Measurements from ENCODE around the gene PLEKHA4.
"Not testable (repeated sequence)": the region's sequence is repeated elsewhere in the genome, so short reads cannot be mapped to it uniquely, and the experiment has no call there.

PLEKHA4 gene

DNA sequence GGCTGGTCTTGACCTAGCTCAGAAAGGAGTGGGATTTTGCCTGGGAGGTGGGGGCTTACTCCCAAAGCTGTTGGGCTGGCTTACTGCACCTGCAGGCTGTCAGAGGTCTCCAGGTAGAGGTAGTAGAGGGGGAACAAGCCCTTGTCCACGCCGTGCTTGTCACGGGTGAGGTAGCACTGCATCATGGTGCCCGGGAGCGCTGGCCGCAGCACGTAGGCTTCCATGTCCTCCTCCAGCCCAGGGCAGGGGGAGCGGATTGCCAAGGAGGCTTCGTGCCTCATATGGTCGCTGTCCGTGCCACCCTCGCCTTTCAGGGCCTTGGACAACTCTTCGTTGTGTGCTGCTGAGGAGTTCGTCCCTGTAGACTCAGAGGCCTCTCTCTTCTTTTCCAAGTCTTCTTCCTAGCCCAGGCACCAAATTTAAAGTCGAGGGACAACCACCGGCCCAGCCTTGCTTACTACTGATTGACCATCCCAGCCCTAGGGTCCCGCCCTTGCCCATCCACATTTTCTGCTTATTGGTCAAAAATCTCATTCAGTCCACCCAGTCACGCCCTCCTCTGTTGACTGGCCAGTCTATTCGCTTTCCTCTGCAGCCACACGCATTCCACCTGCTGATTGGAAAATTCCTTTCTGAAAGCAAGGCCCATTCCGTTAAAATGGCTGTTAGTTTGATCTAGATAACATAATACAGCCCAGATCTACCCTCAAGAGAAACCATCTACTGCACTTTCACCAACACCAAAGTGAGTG is 19.6 kb upstream of the PLEKHA4 start:
- H3K36me3 ChIP-seq (ENCODE audit: control insufficient read depth, insufficient read depth, low read length) = no peaks in the 10 kb centered on the region
- DNase-seq (ENCODE audit: low read depth, low spot score) = no peak
- WGBS (ENCODE audit: insufficient coverage, insufficient read length) = no CpG with 5 or more reads among the region's 21 CpGs
- H3K27ac ChIP-seq (ENCODE audit: low read length) = no peak overlapping the region
- H3K4me1 ChIP-seq (ENCODE audit: control insufficient read depth, insufficient read depth, low read length) = peaks cover 2% of the 10 kb centered on the region
- no peaks in the 10 kb centered on the region for H3K9me3 ChIP-seq (ENCODE audit: control insufficient read depth, insufficient read depth, low read length)
- H3K4me3 ChIP-seq (ENCODE audit: low read length) = no peak overlapping the region
- H3K27me3 ChIP-seq (ENCODE audit: control insufficient read depth, insufficient read depth, low read length) = no peaks in the 10 kb centered on the region

DNA sequence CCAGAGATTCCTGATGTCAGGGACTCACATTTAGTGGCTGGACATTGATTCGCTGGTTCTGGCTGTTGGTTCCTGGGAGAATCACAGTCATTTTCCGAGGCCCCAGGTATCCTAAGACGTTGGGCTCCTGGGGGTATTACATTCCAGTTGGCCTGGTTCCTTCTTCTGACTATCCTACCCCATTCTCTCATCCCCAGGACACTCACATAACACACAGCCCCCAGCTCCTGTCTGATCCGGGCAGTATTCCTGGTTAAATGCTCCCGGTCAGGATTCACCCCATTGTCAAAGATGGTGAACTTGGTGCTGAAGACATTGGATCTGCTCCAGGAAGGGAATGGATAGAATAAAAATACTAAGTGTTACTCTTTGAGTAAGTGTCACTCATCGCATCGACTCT is 15.3 kb upstream of the PLEKHA4 start:
- WGBS (ENCODE audit: insufficient coverage, insufficient read length) = no CpG with 5 or more reads among the region's 7 CpGs
- no peak overlapping the region for H3K27ac ChIP-seq (ENCODE audit: low read length)

DNA sequence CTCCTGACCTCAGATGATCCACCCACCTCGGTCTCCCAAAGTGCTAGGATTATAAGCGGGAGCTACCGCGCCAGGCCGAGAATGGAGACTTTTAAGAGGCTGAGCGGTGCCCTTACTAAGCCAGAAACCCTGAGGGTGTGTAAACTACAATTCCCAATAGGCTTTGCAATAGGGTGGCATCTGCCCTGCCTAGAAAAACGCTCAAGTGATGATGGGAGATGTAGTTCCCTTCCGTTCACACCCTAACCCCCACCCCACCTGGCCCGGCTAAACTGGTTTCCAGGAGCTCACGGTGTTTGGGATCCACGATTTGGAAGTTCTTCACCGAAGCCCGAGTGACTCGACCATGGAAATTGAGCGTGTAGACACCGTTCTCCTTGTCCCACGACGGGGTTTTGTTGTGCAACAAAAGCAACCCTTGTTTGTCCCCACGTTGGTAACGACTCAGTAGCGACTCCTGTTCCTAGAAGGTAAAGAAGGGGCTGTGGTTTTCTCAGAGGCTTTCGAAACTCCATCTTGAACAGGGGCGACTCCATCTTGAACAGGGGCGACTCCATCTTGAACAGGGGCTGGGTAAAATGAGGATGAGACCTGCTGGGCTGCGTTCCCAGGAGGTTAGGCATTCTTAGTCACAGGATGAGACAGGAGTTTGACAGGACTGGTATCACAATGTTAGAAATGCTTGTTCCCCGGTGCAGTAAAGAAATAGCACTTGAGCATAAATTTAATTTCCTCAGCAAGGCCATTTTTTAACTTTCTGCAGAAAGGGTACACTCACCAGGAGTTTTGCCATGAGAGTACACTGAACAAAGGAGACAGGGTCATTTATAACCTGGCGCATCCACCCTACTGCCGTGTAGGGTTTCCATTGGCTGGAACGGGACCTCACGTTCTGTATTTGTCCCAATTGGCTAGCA is 13.6 kb upstream of the PLEKHA4 start:
- WGBS (ENCODE audit: insufficient coverage, insufficient read length) = no CpG with 5 or more reads among the region's 30 CpGs
- no peak for DNase-seq (ENCODE audit: low read depth, low spot score)
- H3K27ac ChIP-seq (ENCODE audit: low read length) = no peak overlapping the region

More for the DNA sequence above, 15.3 kb upstream of the PLEKHA4 start:
- Histone ChIP-seq H3K4me1 (ENCODE audit: control insufficient read depth, insufficient read depth, low read length) (peaks cover 2% of the 10 kb centered on the region), H3K36me3 (ENCODE audit: control insufficient read depth, insufficient read depth, low read length) (no peaks in the 10 kb centered on the region), H3K27me3 (ENCODE audit: control insufficient read depth, insufficient read depth, low read length) (no peaks in the 10 kb centered on the region), H3K9me3 (ENCODE audit: control insufficient read depth, insufficient read depth, low read length) (no peaks in the 10 kb centered on the region), H3K4me3 (ENCODE audit: low read length) (no peak overlapping the region)
- DNase-seq (ENCODE audit: low read depth, low spot score) = no peak

DNA sequence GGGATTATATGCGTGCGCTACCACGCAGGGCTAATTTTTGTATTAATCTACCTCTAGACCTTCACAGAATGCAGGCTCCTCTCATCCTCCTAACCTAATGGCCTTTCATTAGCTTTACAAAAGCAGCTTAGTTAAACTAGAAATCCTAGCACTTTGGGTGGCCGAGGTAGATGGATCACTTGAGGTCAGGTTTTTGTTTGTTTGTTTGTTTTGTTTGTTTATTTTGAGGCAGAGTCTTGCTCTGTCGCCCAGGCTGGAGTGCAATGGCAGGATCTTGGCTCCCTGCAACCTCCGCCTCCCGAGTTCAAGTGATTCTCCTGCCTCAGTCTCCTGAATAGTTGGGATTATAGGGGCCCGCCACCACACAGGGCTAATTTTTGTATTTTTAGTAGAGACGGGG is 11.3 kb upstream of the PLEKHA4 start:
- H3K4me3 ChIP-seq (ENCODE audit: low read length); H3K9me3 ChIP-seq (ENCODE audit: control insufficient read depth, insufficient read depth, low read length); DNase-seq (ENCODE audit: low read depth, low spot score); H3K36me3 ChIP-seq (ENCODE audit: control insufficient read depth, insufficient read depth, low read length); H3K27ac ChIP-seq (ENCODE audit: low read length); H3K4me1 ChIP-seq (ENCODE audit: control insufficient read depth, insufficient read depth, low read length); H3K27me3 ChIP-seq (ENCODE audit: control insufficient read depth, insufficient read depth, low read length): not testable (repeated sequence)
- WGBS (ENCODE audit: insufficient coverage, insufficient read length) = no CpG with 5 or more reads among the region's 9 CpGs

More for the DNA sequence above, 13.6 kb upstream of the PLEKHA4 start:
- Histone ChIP-seq H3K9me3 (ENCODE audit: control insufficient read depth, insufficient read depth, low read length) (no peaks in the 10 kb centered on the region), H3K27me3 (ENCODE audit: control insufficient read depth, insufficient read depth, low read length) (no peaks in the 10 kb centered on the region), H3K36me3 (ENCODE audit: control insufficient read depth, insufficient read depth, low read length) (no peaks in the 10 kb centered on the region), H3K4me3 (ENCODE audit: low read length) (no peak overlapping the region), H3K4me1 (ENCODE audit: control insufficient read depth, insufficient read depth, low read length) (no peaks in the 10 kb centered on the region)

DNA sequence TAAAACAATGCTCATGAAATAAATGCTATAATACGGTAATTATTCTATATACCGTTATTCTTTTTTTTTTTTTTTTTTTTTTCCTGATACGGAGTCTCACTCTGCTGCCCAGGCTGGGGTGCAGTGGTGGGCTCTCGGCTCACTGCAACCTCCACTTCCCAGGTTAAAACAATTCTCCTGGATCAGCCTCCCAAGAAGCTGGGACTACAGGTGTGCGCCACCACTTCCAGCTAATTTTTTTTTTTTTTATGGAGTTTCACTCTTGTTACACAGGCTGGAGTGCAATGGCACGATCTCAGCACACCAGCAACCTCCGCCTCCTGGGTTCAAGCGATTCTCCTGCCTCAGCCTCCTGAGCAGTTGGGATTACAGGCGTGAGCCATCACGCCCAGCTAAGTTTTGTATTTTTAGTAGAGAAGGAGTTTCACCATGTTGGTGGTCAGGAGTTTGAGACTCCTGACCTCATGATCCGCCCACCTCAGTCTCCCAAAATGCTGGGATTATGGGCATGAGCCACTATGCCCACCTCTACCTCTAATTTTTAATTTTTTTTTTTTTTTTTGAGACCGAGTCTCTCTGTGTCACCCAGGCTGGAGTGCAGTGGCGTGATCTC is 10.7 kb upstream of the PLEKHA4 start:
- Histone ChIP-seq H3K36me3 (ENCODE audit: control insufficient read depth, insufficient read depth, low read length) (peaks cover 10% of the 10 kb centered on the region), H3K9me3 (ENCODE audit: control insufficient read depth, insufficient read depth, low read length) (no peaks in the 10 kb centered on the region)
- no CpG with 5 or more reads among the region's 13 CpGs for WGBS (ENCODE audit: insufficient coverage, insufficient read length)

DNA sequence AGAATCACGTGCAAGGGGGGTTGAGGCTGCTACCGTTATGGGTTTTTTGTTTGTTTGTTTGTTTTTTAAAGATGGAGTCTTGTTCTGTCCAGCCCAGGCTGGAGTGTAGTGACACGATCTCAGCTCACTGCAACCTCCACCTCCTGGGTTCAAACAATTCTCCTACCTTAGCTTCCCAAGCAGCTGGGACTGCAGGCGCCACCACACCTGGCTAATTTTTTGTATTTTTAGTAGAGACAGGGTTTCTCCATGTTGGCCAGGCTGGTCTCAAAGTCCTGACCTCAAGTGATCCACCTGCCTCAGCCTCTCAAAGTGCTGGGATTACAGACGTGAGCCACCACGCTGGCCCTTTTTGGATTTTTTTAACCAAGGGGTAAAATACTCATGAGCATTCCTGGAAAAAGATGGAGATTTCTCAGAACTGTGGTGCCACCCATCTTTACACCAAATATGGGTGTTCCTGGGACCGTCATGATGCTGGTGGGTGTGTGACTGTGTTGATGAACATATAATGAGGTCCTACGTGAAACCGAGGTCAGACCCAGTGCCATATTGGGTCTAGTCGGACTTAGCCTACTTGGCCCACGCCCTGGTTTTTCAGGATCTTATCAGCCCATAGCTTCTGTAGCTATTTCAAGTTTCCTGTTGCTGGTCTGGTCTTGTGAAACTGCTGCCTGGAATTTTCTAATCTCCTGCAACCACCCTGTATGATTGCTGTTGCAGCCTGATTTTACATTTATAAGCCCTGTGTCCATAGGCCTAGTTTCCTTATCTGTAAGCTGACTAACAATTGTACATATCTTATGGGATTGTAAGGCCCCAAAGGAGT is 10.0 kb upstream of the PLEKHA4 start:
- no peak for DNase-seq (ENCODE audit: low read depth, low spot score)
- no CpG with 5 or more reads among the region's 11 CpGs for WGBS (ENCODE audit: insufficient coverage, insufficient read length)
- Histone ChIP-seq H3K36me3 (ENCODE audit: control insufficient read depth, insufficient read depth, low read length) (peaks cover 17% of the 10 kb centered on the region), H3K4me3 (ENCODE audit: low read length) (no peak overlapping the region), H3K4me1 (ENCODE audit: control insufficient read depth, insufficient read depth, low read length) (no peaks in the 10 kb centered on the region), H3K9me3 (ENCODE audit: control insufficient read depth, insufficient read depth, low read length) (no peaks in the 10 kb centered on the region), H3K27ac (ENCODE audit: low read length) (no peak overlapping the region), H3K27me3 (ENCODE audit: control insufficient read depth, insufficient read depth, low read length) (no peaks in the 10 kb centered on the region)

More for the DNA sequence above, 10.7 kb upstream of the PLEKHA4 start:
- no peak overlapping the region for H3K27ac ChIP-seq (ENCODE audit: low read length)
- H3K27me3 ChIP-seq (ENCODE audit: control insufficient read depth, insufficient read depth, low read length) = no peaks in the 10 kb centered on the region
- DNase-seq (ENCODE audit: low read depth, low spot score) = no peak
- no peaks in the 10 kb centered on the region for H3K4me1 ChIP-seq (ENCODE audit: control insufficient read depth, insufficient read depth, low read length)
- H3K4me3 ChIP-seq (ENCODE audit: low read length) = no peak overlapping the region

DNA sequence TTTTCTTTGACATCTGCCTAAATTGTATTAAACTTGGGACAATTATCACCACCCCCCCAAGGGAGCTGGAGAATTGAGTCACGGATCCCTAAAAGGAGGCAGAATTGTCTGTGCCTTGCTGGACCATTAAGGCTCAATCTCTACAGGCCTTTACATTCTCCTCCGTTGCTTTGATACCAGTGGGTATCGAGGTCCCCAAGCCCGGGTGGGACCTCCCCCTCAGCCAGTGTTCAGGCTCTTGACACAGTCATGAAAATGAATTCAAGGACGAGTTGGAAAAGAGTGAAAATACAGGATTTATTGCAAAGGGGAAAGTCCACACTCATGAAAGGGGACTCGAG is 9.4 kb upstream of the PLEKHA4 start:
- no peaks in the 10 kb centered on the region for H3K27me3 ChIP-seq (ENCODE audit: control insufficient read depth, insufficient read depth, low read length)
- DNase-seq (ENCODE audit: low read depth, low spot score) = no peak
- peaks cover 17% of the 10 kb centered on the region for H3K36me3 ChIP-seq (ENCODE audit: control insufficient read depth, insufficient read depth, low read length)
- H3K9me3 ChIP-seq (ENCODE audit: control insufficient read depth, insufficient read depth, low read length) = no peaks in the 10 kb centered on the region
- no CpG with 5 or more reads among the region's 6 CpGs for WGBS (ENCODE audit: insufficient coverage, insufficient read length)
- H3K4me3 ChIP-seq (ENCODE audit: low read length) = no peak overlapping the region
- H3K4me1 ChIP-seq (ENCODE audit: control insufficient read depth, insufficient read depth, low read length) = peaks cover 2% of the 10 kb centered on the region; the same call in 1 of the 2 replicates
- no peak overlapping the region for H3K27ac ChIP-seq (ENCODE audit: low read length)

DNA sequence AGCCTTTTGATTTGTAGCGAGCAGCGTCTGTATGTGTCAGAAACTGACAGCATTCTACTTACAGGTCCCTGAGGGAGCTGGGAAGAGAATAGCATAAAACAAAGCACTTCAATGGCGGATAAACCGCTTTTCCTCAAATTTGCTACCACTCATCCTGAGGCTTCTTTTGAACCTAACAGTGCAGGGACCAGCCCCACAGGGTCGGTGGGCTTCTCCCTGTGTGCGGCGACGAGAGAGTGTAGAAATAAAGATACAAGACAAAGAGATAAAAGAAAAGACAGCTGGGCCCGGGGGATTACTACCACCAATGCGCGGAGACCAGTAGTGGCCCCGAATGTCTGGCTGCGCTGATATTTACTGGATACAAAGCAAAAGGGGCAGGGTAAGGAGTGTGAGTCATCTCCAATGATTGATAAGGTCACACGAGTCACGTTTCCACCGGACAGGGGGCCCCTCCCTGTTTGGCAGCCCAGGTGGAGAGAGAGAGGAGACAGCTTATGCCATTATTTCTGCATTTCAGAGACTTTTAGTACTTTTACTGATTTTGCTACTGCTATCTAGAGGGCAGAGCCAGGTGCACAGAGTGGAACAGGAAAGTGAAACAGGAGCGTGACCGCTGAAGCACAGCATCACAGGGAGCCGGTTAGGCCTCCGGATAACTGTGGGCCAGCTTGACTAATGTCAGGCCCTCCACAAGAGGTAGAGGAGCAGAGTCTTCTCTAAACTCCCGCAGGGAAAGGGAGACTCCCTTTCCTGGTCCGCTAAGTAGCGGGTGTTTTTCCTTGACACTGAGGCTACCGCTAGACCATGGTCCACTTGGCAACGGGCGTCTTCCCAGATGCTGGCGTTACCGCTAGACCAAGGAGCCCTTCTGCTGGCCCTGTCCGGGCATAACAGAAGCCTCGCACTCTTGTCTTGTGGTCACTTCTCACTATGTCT is 7.9 kb upstream of the PLEKHA4 start:
- DNase-seq (ENCODE audit: low read depth, low spot score); H3K4me3 ChIP-seq (ENCODE audit: low read length); H3K27ac ChIP-seq (ENCODE audit: low read length); H3K4me1 ChIP-seq (ENCODE audit: control insufficient read depth, insufficient read depth, low read length); H3K27me3 ChIP-seq (ENCODE audit: control insufficient read depth, insufficient read depth, low read length); H3K9me3 ChIP-seq (ENCODE audit: control insufficient read depth, insufficient read depth, low read length): not testable (repeated sequence)
- no CpG with 5 or more reads among the region's 30 CpGs for WGBS (ENCODE audit: insufficient coverage, insufficient read length)
- H3K36me3 ChIP-seq (ENCODE audit: control insufficient read depth, insufficient read depth, low read length) = peaks cover 17% of the 10 kb centered on the region

DNA sequence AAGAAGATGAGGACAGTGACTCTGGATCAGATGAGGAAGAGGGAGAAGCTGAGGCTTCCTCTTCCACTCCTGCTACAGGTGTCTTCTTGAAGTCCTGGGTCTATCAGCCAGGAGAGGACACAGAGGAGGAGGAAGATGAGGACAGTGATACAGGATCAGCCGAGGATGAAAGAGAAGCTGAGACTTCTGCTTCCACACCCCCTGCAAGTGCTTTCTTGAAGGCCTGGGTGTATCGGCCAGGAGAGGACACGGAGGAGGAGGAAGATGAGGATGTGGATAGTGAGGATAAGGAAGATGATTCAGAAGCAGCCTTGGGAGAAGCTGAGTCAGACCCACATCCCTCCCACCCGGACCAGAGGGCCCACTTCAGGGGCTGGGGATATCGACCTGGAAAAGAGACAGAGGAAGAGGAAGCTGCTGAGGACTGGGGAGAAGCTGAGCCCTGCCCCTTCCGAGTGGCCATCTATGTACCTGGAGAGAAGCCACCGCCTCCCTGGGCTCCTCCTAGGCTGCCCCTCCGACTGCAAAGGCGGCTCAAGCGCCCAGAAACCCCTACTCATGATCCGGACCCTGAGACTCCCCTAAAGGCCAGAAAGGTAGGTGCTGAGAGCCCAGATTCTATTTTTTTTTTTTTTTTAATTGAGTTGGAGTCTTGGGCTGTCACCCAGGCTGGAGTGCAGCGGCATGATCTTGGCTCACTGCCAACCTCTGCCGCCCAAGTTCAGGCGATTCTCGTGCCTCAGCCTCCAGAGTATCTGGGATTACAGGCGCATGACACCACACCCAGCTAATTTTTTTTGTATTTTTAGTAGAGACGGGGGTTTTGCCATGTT is 6.1 kb upstream of the PLEKHA4 start:
- no CpG with 5 or more reads among the region's 17 CpGs for WGBS (ENCODE audit: insufficient coverage, insufficient read length)
- DNase-seq (ENCODE audit: low read depth, low spot score) = no peak
- no peak overlapping the region for H3K4me3 ChIP-seq (ENCODE audit: low read length)

More for the DNA sequence above, 6.1 kb upstream of the PLEKHA4 start:
- H3K36me3 ChIP-seq (ENCODE audit: control insufficient read depth, insufficient read depth, low read length) = peaks cover 17% of the 10 kb centered on the region
- no peak overlapping the region for H3K27ac ChIP-seq (ENCODE audit: low read length)
- peaks cover 2% of the 10 kb centered on the region; the same call in 1 of the 2 replicates for H3K4me1 ChIP-seq (ENCODE audit: control insufficient read depth, insufficient read depth, low read length)
- H3K27me3 ChIP-seq (ENCODE audit: control insufficient read depth, insufficient read depth, low read length) = no peaks in the 10 kb centered on the region
- no peaks in the 10 kb centered on the region for H3K9me3 ChIP-seq (ENCODE audit: control insufficient read depth, insufficient read depth, low read length)
